Gastrocnemius medialis (tissue), 4 donors: ENCODE results near the gene POLR2A. TPM values are rescaled to one million over a fixed set of nuclear protein-coding genes. Genes with fewer than 3 reads are reported as not detected.

Experiments
- ATAC-seq, 2 donors: fragments of 150-250 bp; one replicate each; pipeline ENCODE4 v1.9.1; 2016
- DNase-seq, 2 donors: peaks; one replicate each; pipeline ENCODE4 v3.0.0-alpha.2; 2019
- H3K27ac ChIP-seq, 4 donors: fragments of 200-600 bp; sonication (generic); 1 replicate in 1 of 4; 2 replicates in 3 of 4; pipeline ENCODE4 v1.5.1; 2016 to 2018; ENCODE audit warnings: mild to moderate bottlenecking in 2 of 4, moderate library complexity in 1 of 4
- H3K27me3 ChIP-seq, 3 donors: fragments of 200-600 bp; sonication (generic) in 2 of 3; 1 replicate in 1 of 3; 2 replicates in 2 of 3; pipeline versions ENCODE4 v1.5.1 to v1.6.0; 2016 to 2019; ENCODE audit warnings: mild to moderate bottlenecking in 1 of 3, moderate library complexity in 1 of 3
- H3K36me3 ChIP-seq, 2 donors: fragments of 200-600 bp; sonication (generic) in 1 of 2; one replicate each; pipeline ENCODE4 v1.5.1; 2017 to 2018
- H3K4me1 ChIP-seq, 2 donors: fragments of 200-600 bp; sonication (generic) in 1 of 2; one replicate each; pipeline ENCODE4 v1.5.1; 2016 to 2017; ENCODE audit warnings: mild to moderate bottlenecking in 2 of 2
- H3K4me3 ChIP-seq, 4 donors: fragments of 200-600 bp; sonication (generic) in 3 of 4; 1 replicate in 1 of 4; 2 replicates in 3 of 4; pipeline ENCODE4 v1.5.1; 2016 to 2019; ENCODE audit warnings: mild to moderate bottlenecking in 2 of 4
- H3K9me3 ChIP-seq, 3 donors: fragments of 200-600 bp; sonication (generic) in 2 of 3; 1 replicate in 1 of 3; 2 replicates in 2 of 3; pipeline ENCODE4 v1.5.1; 2016 to 2019
- POLR2A ChIP-seq, 2 donors: fragments of 450-650 bp; IDR thresholded peaks; one replicate each; pipeline ENCODE4 v1.6.1; 2017; ENCODE audit warnings: antibody characterized with exemption in 2 of 2, mild to moderate bottlenecking in 2 of 2, moderate library complexity in 2 of 2
- in situ Hi-C, 4 donors: fragments of 200-750 bp; cut with MboI; loops; one replicate each; pipeline versions ENCODE4 v1.15.0 to v1.8.0; 2017; ENCODE audit warnings: low sequenced_read_pairs in 4 of 4
- intact Hi-C: fragments of 100-400 bp; cut with DNase I; formaldehyde crosslinking; loops from one replicate; pipeline ENCODE4 v1.15.1; 2023; ENCODE audit warnings: low total_unique reads
- total RNA-seq, 4 donors: library from RNA; depleted of rRNA; stranded (reverse); fragments of >200 nt; gene quantifications; one replicate each; pipeline versions ENCODE4 v1.1.0 to v1.2.3, GENCODE V29; 2016
- TF ChIP-seq, protein P1 (sequence below), 5 experiments: fragments of 450-650 bp in 3 of 5; fragments of 200-600 bp in 2 of 5; sonication (generic) in 2 of 5; IDR thresholded peaks in 4 of 5; conservative IDR thresholded peaks in 1 of 5; 1 replicate in 4 of 5; 2 replicates in 1 of 5; pipeline ENCODE4 v1.5.1; 2016 to 2019; ENCODE audit warnings: antibody characterized with exemption in 5 of 5, mild to moderate bottlenecking in 3 of 5, moderate library complexity in 3 of 5

POLR2A gene
- total RNA-seq, 4 donors from 2014 or later: 20.3 to 56.9 (median 39.3) TPM

DNA sequence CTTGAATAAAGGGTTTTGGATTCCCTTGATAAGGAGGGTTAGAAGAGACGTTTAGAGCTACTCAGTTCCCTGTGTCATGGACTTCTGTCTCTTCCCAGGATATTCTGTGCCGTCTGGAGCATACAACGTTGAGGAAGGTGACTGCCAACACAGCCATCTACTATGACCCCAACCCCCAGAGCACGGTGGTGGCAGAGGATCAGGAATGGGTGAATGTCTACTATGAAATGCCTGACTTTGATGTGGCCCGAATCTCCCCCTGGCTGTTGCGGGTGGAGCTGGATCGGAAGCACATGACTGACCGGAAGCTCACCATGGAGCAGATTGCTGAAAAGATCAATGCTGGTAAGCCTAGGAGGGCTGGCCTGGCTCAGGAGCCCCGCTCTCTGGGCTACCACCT, 24.7 kb downstream of the POLR2A start:
- Histone ChIP-seq H3K4me3 (no peak overlapping the region), H3K36me3 (peaks cover 3 to 90% of the 10 kb centered on the region in 2 donors), H3K27ac (no peak overlapping the region), H3K9me3 (no peaks in the 10 kb centered on the region), H3K27me3 (no peaks in the 10 kb centered on the region), H3K4me1 (no peaks in the 10 kb centered on the region)
- in situ Hi-C loops (loop anchor here in 2 of 4 donors (10.0 to 25.0 kb wide), 3 partner anchors 46 to 178 kb away; partner anchors contain the start of genes TP53 (in 2 of the 2), WRAP53 (in 2 of the 2), KCTD11 (in 1 of the 2) and TMEM95 (in 1 of the 2)), intact Hi-C loops (no loop called here)
- DNase-seq (no peak), ATAC-seq (no peak)
- TF ChIP-seq, protein P1, sequence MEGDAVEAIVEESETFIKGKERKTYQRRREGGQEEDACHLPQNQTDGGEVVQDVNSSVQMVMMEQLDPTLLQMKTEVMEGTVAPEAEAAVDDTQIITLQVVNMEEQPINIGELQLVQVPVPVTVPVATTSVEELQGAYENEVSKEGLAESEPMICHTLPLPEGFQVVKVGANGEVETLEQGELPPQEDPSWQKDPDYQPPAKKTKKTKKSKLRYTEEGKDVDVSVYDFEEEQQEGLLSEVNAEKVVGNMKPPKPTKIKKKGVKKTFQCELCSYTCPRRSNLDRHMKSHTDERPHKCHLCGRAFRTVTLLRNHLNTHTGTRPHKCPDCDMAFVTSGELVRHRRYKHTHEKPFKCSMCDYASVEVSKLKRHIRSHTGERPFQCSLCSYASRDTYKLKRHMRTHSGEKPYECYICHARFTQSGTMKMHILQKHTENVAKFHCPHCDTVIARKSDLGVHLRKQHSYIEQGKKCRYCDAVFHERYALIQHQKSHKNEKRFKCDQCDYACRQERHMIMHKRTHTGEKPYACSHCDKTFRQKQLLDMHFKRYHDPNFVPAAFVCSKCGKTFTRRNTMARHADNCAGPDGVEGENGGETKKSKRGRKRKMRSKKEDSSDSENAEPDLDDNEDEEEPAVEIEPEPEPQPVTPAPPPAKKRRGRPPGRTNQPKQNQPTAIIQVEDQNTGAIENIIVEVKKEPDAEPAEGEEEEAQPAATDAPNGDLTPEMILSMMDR (IDR thresholded peaks at IDR 0.05 in 4 of 5, conservative IDR thresholded peaks at IDR 0.05 in 1 of 5): no peak
- TF ChIP-seq POLR2A (IDR thresholded peaks at IDR 0.05): no peak

DNA sequence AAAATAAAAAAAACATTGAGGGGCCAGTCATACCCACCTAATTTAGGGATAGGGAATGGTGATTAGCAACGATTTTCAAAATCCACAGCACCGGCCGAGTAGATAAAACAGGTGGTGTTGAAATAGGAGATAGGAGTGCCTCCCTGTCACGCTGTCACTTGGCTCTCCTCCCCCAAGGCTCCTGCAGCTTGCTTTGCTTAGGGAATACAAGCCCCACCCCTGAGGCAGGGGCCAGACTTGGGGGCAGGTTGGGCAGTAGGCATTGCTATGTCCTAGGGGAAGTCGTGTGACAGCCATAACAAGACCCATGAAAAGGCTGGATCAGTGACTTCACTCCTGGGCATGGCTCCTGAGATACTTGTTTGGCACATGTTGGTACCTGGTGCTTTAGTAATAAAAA, 25.8 kb downstream of the POLR2A start:
- H3K9me3 ChIP-seq: no peaks in the 10 kb centered on the region
- intact Hi-C loops: no loop called here
- TF ChIP-seq, protein P1 (IDR thresholded peaks at IDR 0.05 in 4 of 5, conservative IDR thresholded peaks at IDR 0.05 in 1 of 5): no peak
- TF ChIP-seq POLR2A (IDR thresholded peaks at IDR 0.05): no peak
- DNase-seq: peak; percentile 19 to 76
- peak; percentile 71 to 85 for ATAC-seq
- in situ Hi-C loops: loop anchor here in 2 of 4 donors (10.0 to 25.0 kb wide), 3 partner anchors 45 to 177 kb away; partner anchors contain the start of genes TP53 (in 2 of the 2), WRAP53 (in 2 of the 2), KCTD11 (in 1 of the 2) and TMEM95 (in 1 of the 2)
- no peaks in the 10 kb centered on the region for H3K27me3 ChIP-seq
- H3K36me3 ChIP-seq: peaks cover 2 to 86% of the 10 kb centered on the region in 2 donors
- no peaks in the 10 kb centered on the region for H3K4me1 ChIP-seq
- H3K4me3 ChIP-seq: no peak overlapping the region
- peak overlapping the region; percentile 10 to 62 (median 30) for H3K27ac ChIP-seq

DNA sequence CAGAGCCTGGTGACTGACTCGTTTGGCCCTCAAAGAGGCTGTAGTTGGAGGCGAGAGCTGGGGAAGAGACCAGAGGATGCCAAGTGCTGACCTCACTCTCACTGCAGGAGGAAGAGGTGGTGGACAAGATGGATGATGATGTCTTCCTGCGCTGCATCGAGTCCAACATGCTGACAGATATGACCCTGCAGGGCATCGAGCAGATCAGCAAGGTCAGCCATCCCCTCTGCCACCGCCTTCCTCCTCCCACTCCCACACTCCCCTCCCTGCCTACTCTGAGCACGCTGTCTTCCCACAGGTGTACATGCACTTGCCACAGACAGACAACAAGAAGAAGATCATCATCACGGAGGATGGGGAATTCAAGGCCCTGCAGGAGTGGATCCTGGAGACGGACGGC, 26.9 kb downstream of the POLR2A start:
- Histone ChIP-seq H3K9me3 (no peaks in the 10 kb centered on the region), H3K36me3 (peaks cover 0 to 76% of the 10 kb centered on the region in 2 donors), H3K4me3 (no peak overlapping the region), H3K27me3 (no peaks in the 10 kb centered on the region), H3K4me1 (no peaks in the 10 kb centered on the region), H3K27ac (no peak overlapping the region)
- intact Hi-C loops (no loop called here), in situ Hi-C loops (loop anchor here in 2 of 4 donors (25.0 kb wide), 2 partner anchors 149 to 176 kb away; partner anchors contain the start of genes TP53 (in 2 of the 2), WRAP53 (in 2 of the 2), KCTD11 (in 1 of the 2) and TMEM95 (in 1 of the 2))
- ATAC-seq (no peak), DNase-seq (no peak)
- TF ChIP-seq, protein P1 (IDR thresholded peaks at IDR 0.05 in 4 of 5, conservative IDR thresholded peaks at IDR 0.05 in 1 of 5): no peak
- TF ChIP-seq POLR2A (IDR thresholded peaks at IDR 0.05): no peak

DNA sequence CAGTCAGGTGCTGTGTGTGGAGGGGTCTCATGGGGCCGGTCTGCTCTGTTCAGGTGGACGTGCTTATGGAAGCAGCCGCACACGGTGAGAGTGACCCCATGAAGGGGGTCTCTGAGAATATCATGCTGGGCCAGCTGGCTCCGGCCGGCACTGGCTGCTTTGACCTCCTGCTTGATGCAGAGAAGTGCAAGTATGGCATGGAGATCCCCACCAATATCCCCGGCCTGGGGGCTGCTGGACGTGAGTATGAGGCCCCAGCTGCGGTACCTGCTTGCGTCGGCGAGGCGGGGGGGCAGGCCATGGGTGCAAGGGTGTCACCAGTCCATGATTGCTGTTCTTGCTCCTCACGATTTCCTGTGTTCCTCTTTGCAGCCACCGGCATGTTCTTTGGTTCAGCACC, 27.9 kb downstream of the POLR2A start:
- Histone ChIP-seq H3K36me3 (peaks cover 0 to 70% of the 10 kb centered on the region in 2 donors), H3K27me3 (no peaks in the 10 kb centered on the region), H3K4me1 (no peaks in the 10 kb centered on the region), H3K4me3 (no peak overlapping the region), H3K27ac (no peak overlapping the region), H3K9me3 (no peaks in the 10 kb centered on the region)
- in situ Hi-C loops (loop anchor here in 2 of 4 donors (25.0 kb wide), 2 partner anchors 150 to 175 kb away; partner anchors contain the start of genes TP53 (in 2 of the 2), WRAP53 (in 2 of the 2), KCTD11 (in 1 of the 2) and TMEM95 (in 1 of the 2)), intact Hi-C loops (no loop called here)
- ATAC-seq (no peak), DNase-seq (no peak)
- no peak for TF ChIP-seq POLR2A (IDR thresholded peaks at IDR 0.05)
- TF ChIP-seq, protein P1 (IDR thresholded peaks at IDR 0.05 in 4 of 5, conservative IDR thresholded peaks at IDR 0.05 in 1 of 5): no peak
